NCI-H2081 treated with DMSO at 0.1 percent for 48 hours (cell line): ENCODE measurements around the gene NPPB.
"Not testable (repeated sequence)": the region's sequence is repeated elsewhere in the genome, so short reads cannot be mapped to it uniquely, and the experiment has no call there.

Experiments used
- DNase-seq: peaks from one replicate; lab custom pipeline; 2025; lab: John Stamatoyannopoulos, UW

Gene NPPB

DNA sequence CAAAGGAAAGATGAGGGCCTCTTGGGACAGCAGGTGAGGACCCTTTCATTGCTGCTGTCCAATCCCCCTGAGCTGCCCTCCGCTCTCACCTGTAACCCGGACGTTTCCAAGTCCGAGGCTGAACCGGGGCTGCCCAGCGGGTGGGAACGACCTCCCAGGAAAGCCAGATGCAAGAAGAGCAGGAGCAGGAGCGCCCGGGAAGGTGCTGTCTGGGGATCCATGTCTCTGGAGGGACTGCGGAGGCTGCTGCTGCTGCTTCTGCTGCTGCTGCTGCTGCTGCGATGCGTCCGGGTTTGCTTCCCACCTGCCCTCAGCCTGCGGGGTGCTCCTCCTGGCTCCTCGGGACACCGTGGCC, at the start of gene NPPB:
Gene NPPB (minus strand): TSS at position 333 of the 355 bp plus-strand sequence. CDS start 112 bp downstream, at position 221.
- DNase-seq: no peak

DNA sequence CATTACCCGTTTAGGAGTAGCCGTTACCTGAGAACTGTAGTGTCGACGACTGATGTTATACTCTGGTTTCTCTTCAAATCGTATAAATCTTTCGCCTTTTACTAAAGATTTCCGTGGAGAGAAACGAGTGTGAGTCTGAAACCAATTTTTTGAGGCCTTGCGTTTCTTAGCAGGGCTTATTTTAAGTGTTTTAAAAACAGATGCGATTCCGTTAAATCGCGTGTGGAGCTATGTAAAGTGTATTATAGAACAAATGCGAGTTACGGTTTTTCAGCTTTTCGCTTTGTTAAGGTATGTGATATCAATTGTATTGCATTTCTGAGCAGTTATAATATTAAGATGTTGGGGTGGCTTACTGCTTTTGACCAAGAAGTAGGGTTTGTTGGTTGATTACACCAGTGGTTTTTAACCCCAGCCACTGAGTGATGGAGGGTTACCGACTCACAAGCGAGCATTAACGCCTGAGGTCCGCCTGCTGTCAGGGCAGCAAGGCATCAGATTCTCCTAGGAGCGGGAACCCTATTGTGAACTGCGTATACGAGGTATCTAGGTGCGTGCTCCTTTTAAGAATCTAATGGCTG, 49.4 kb upstream of the NPPB start:
- peak; percentile 95 for DNase-seq

DNA sequence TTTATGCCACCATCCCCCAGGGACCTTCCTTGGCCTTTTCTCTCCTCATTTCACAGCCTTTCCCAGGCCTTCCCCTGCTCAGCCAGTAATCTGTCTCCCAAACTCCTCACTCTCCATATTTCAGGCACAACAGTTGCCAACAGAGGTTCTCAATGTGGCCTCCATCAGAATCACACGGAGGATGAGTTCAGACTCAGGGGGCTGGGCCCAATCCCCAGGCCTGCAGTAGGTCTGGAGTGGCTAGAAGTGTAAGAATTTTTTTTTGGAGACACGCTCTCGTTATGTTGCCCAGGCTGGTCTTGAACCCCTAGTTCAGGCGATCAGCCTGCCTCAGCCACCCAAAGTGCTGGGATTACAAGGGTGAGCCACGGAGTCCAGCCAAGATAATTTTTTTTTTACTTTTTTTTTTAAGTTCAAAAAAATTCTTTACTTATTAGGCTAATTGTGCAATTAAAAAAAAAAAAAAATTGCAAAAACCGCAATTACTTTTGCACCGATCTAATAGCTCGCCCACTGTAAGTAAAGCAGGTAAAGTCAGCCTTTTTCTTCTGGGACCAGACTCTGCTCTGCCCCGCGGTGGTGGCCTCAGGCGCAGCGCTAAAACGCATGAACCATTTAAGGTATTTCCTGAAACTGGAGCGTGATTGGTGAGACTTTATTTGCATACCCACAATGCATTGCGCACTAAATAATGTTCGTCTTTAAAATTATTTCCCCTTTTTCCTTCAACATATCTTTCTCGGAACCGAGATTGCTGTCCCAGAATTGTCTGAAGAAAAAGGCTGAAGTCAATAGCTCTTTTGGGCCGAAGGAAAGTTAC, 48.7 kb upstream of the NPPB start:
- peak; percentile 87 for DNase-seq

DNA sequence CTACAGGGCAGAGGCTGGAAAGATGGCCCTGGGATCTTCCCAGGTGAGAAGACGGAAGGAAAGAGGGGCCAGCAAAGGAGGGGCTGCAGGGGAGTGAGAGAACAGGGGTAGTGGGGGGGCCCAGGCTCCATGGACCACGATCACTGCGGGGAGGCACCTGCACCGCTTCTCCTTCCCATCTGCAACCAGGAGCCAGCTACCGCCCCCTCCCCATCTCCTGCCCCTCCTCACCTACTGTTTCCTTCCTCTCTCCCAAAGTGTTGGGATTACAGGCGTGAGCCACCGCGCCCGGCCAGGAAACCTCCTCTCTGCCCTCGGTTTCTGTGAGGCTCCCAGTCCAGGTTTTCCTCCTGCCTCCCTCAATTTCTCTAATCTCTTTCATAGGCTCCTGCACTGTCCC, 48.1 kb upstream of the NPPB start:
- DNase-seq: no peak

DNA sequence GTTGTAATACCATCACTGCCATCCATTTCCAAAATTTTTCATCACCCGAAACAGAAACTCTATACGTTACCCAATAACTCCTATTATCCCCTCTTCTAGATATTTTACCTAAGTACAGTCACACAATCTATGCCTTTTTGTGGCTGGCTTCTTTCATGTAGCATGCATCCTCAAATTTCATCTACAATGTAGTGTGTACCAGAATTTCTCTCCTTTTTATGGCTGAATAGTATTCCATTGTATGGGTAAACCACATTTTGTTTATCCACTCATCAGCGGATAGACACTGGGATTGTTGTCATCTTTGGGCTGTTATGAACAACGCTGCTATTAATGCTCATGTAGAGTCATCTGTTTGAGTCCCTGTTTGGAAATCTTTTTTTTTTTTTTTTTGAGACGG, 46.2 kb upstream of the NPPB start:
- DNase-seq: no peak

DNA sequence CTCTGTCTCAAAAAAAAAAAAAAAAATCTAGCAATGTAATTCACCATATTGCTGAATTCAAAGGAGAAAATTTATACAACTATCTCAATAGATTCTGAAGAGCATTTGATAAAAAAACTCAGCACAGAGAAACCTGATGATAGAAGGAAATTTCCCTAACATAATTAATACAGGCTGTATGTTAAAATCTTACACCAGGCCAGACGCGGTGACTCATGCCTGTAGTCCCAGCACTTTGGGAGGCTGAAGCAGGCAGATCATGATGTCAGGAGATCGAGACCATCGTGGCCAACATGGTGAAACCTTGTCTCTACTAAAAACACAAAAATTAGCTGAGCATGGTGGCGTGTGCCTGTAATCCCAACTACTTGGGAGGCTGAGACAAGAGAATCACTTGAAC, 45.4 kb upstream of the NPPB start:
- DNase-seq: not testable (repeated sequence)

- no peak for DNase-seq
Observed at GRCh38 chr1:11903210-11903609, 44.5 kb upstream of the NPPB start.

- DNase-seq: not testable (repeated sequence)
Observed at GRCh38 chr1:11901446-11901845, 42.7 kb upstream of the NPPB start.

GRCh38 chr1:11898831-11899467, 40.2 kb upstream of the NPPB start:
- DNase-seq: no peak

DNA sequence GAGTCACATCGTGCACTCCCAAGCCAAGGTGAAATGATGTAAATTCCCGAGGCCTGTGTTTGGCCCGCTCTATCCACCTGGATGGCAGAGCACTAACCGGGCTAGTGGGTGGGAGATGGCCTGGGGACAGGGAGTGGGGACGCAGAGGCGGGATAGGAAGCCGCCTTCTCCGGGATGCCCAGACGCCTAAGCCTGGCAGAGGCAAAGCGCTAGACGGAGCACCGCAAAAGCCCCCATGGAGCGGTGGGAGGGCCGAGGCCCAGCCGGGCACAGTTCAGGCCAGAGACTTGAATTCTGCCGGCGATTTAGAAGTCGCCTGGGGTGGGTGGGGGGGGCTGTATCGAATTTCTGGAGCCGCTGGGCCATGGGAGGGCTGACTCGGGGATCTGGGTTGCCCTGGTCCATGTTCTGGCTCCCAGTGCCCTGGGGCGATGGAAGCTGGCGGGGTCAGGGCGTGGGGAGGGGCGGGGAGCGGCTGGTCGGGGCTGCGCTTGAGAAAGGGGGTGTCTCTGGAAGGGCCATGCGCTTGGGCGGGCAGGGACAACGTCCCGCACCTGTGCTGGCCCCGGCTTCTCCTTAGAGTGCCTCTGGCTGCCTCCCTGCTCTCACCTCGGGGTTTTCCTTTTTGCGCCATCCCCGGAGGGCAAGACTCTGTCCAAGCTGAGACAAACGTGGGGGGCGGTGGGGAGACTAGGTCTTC, 39.5 kb upstream of the NPPB start:
- DNase-seq: no peak

DNA sequence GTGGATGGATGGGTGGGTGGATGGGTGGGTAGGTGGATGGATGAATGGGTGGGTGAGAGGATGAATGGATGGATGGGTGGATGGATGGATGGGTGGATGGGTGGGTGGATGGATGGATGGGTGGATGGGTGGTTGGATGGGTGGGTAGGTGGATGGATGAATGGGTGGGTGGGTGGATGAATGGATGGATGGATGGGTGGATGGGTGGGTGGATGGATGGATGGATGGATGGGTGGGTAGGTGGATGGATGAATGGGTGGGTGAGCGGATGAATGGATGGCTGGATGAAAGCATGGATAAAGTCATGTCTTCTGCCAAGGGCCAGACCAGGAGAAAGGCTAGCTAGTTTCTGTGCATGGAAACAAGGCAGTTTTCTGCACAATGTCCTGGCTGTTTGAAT, 35.8 kb upstream of the NPPB start:
- DNase-seq: not testable (repeated sequence)

DNA sequence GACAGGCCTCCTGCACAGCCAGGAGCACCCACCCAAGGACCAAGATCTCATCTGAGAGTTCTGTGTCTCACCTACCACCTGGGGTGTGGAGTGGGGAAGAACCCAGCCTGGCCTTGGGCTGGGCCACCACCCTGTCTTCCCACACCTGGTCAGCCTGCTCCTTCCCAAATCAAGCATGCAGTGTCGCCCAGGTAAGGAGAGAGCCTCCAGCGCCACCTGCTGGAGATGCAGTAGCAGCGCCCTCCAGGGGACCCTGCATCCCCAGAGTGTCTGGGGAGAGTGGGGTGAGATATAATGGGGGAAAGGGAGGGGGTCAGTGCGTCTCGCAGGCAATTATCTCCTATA, 35.1 kb upstream of the NPPB start:
- peak; percentile 22 for DNase-seq

- DNase-seq: no peak
Observed at GRCh38 chr1:11891433-11892186, 32.9 kb upstream of the NPPB start.

DNA sequence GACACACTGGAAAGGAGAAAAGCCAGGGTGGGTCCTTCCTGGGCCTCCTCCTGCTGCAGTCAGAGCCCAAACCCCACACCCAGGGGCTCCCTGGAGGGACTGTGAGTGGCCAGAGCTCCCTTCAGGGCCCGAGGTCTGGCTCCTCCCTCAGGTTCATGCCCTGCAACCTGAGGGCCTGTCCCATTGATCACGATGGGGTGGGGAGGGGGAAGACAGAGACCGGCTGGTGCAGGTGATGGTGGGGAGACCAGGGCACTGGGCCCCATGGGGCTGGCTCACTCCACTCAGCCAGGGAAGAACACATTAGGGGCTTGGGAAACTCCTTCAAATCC, 30.1 kb upstream of the NPPB start:
- DNase-seq: no peak

DNA sequence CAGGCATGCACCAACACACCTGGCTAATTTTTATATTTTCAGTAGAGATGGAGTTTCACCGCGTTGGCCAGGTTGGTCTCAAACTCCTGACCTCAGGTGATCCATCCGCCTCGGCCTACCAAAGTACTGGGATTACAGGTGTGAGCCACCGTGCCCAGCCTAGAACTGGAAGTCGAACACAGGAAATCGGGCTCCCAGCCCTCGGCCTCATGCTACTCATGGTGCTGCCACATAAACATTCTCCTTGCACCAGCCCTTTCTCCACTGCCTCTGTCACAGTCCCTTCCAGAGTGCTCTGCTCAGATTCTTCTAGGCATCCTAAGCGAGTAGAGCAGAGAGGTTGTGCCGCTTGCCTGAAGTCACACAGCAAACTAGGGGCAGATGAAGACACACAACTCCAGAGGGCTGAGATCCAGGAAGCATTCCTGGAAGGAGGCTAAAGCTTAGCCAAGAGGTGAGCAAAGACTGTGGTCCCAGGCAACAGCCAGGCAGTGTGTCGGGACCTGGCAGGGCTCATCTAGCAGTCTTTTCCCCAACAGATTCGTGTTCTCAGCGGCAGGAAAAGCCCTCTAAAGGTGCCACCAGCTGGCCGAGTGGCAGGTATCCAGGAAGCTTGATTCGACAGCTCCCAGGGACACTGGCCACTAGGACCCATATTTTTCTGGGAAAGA, 29.6 kb upstream of the NPPB start:
- no peak for DNase-seq

DNA sequence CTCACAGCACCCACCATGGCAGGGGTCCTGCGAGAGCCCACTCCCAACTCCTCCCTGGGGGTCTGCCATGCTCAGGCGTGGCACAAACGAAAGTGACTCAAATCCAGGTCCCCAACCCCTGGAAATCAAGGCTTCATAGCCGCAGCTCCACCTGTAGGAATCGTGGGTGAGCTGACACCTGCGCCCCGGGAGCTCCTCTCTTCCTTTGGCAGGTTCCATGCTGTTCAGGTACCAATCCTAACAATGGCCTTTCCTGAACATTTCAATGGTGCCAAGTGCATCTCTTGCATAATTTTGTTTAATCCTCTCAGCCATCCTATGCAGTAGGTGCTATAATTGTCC, 28.9 kb upstream of the NPPB start:
- DNase-seq: no peak

DNA sequence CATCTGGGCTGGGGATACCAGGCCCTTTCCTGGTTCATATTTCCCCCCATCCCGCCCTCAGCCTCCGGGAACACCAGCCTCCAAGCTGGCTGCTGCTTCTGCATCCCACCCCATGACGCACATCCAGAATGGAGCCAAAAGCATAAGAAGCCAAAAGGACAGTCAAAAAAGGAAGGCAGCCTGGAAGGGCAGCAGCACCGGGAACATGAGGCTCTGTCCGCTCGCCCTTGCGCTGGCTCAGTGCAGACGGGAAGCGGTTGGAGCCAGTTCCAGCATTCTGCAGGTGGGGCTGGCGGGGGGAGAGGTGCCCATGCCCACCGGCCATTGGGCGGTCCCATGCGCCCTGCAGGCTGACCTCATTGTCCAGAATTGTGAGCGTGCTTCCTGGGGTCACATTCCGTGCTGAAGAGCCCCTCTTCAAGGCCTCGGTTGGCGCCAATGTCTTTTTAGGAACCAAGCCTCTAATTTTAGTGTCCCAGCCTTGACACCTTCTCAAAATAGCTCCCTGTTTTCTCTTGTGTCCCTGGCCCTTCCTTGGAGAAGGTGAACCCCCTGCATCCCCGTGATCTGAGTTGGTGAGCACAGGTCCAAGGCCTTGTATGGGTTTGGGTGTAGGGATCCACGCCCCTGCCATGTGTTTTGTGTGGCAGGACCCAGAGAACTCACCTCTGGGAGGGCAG, 28.4 kb upstream of the NPPB start:
- no peak for DNase-seq

- DNase-seq: no peak
Observed at GRCh38 chr1:11885916-11886315, 27.2 kb upstream of the NPPB start.

- DNase-seq: no peak
Observed at GRCh38 chr1:11882814-11883538, 24.2 kb upstream of the NPPB start.

DNA sequence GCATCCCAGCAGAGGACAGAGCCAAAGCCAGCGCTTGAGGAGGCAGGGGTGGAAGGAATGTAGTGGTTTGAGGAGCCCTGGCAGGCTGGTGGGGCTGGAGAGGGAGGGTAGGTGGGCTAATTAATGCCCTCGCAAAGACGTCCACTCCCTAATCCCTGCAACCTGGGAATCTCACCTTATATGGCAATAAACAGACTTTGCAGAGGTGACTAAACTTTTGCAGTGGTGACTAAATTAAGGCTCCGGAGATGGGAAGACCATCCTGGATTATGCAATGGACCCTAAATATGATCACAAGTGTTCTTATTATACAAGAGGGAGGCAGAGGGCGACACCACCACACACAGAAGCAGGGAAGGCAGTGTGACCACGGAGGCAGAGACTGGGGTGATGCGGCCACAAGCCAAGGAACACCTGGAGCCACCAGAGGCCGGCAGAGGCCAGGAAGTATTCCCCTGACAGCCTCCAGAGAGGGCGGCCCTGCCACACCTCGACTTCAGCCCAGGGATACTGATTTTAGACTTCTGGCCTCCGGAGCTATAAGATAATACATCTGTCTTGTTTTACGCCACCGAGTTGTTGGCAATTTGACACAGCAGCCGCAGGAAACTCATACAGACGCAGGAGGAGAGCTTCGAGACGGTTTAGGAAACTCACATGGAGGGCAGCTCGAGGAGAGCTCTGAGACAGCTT, 23.1 kb upstream of the NPPB start:
- DNase-seq: no peak
